ENCODE results near the gene DNAJC1. TPM values are rescaled to one million over a fixed set of nuclear protein-coding genes. Genes with fewer than 3 reads are reported as not detected.

DNAJC1 gene
- total RNA-seq, 1 donor from 2014 or later, result 22.8 TPM

GRCh38 chr10:21912625-21913024, 90.9 kb downstream of the DNAJC1 start:
- no peak for DNase-seq (ENCODE audit: low read depth)
- TF ChIP-seq CTCF (conservative IDR thresholded peaks at IDR 0.05; ENCODE audit: low read depth, low read length), result no peak
- no peak overlapping the region for H3K4me3 ChIP-seq (ENCODE audit: low read depth, low read length)

GRCh38 chr10:21910798-21911197, 92.7 kb downstream of the DNAJC1 start:
- TF ChIP-seq CTCF (conservative IDR thresholded peaks at IDR 0.05; ENCODE audit: low read depth, low read length), result no peak
- no peak overlapping the region for H3K4me3 ChIP-seq (ENCODE audit: low read depth, low read length)
- no peak for DNase-seq (ENCODE audit: low read depth)

DNA sequence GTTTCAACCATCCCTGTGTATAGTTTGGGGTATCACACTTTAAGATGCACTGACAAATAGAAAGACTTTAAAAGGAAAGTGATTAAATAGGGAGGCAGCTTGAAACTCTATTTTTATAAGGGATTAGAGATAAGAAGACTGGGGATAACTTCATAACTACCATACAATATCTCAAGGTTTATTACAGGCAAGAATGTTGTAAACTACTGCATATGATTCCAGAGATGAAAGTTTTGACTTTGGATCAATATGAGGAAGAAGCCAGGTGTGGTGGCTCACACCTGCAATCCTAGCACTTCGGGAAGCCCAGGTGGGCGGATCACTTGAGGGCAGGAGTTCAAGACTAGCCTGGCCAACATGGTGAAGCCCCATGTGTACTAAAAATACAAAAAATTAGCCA, 96.1 kb downstream of the DNAJC1 start:
- no peak for DNase-seq (ENCODE audit: low read depth)
- no peak overlapping the region for H3K4me3 ChIP-seq (ENCODE audit: low read depth, low read length)
- TF ChIP-seq CTCF (conservative IDR thresholded peaks at IDR 0.05; ENCODE audit: low read depth, low read length), result no peak

DNA sequence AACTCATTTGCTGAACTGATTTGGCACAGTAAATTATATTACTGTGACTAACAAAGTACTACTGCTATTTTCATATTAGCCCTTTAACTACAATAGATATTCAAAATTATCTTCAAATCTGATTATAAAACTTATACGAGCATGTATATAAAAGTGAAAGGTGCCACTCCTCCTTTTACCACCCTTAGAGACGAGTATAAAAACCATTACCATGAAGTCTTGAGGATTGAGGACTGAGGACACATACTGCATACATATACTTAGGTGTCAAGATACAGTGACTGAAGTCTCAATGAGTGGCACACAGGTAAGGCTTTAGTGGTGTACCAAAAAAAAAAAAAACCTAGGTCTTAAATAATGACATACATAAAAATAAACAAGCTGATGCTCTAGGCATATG, 98.6 kb downstream of the DNAJC1 start:
- no peak for TF ChIP-seq CTCF (conservative IDR thresholded peaks at IDR 0.05; ENCODE audit: low read depth, low read length)
- no peak overlapping the region for H3K4me3 ChIP-seq (ENCODE audit: low read depth, low read length)
- no peak for DNase-seq (ENCODE audit: low read depth)

- no peak for DNase-seq (ENCODE audit: low read depth)
- no peak for TF ChIP-seq CTCF (conservative IDR thresholded peaks at IDR 0.05; ENCODE audit: low read depth, low read length)
Observed at GRCh38 chr10:21899736-21900135, 103.8 kb downstream of the DNAJC1 start.

GRCh38 chr10:21895932-21896331, 107.6 kb downstream of the DNAJC1 start:
- DNase-seq (ENCODE audit: low read depth), result no peak
- no peak overlapping the region for H3K4me3 ChIP-seq (ENCODE audit: low read depth, low read length)
- no peak for TF ChIP-seq CTCF (conservative IDR thresholded peaks at IDR 0.05; ENCODE audit: low read depth, low read length)

More at GRCh38 chr10:21899736-21900135, 103.8 kb downstream of the DNAJC1 start:
- H3K4me3 ChIP-seq (ENCODE audit: low read depth, low read length), result no peak overlapping the region

DNA sequence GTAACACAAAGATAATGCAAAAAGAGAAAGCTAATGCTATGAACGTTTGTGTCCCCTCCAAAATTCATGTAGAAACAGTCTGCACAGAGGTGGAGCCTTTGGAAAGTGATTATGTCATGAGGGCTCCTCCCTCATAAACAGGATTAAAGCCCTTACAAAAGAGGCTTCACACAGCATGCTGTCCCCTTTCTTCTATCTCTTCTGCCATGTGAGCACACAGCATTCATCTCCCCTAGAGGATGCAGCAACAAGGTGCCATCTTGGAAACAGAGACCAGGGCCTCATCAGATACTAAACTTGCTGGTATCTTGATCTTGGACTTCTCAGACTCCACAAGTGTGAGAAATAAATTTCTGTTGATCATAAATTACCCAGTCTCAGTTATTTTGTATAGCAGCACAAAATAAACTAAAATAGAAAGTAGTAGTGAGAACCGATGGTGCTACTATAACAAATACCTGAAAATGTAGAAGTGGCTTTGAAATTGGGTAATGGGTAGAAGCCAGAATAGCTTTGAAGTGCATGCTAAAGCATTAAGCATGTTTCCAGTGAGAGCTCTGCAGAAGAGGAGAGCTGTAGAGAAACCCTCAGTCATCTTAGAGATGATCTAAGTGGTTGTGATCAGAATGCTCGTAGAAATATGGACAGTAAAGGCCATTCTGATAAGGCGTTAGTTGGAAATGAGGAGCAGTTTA, 108.7 kb downstream of the DNAJC1 start:
- no peak overlapping the region for H3K4me3 ChIP-seq (ENCODE audit: low read depth, low read length)
- no peak for TF ChIP-seq CTCF (conservative IDR thresholded peaks at IDR 0.05; ENCODE audit: low read depth, low read length)
- no peak for DNase-seq (ENCODE audit: low read depth)

All from epithelial cell of proximal tubule (primary cell).